ENCODE measurements around the gene TRPV3. TPM values are rescaled to one million over a fixed set of nuclear protein-coding genes. Genes with fewer than 3 reads are reported as not detected.

The TRPV3 gene
- total and polyA plus RNA-seq, 4 donors: 0.10 to 0.91 (median 0.33) TPM

GRCh38 chr17:3554440-3554839 is 3.2 kb downstream of the TRPV3 start:
- peaks cover 0 to 12% (median 0%) of the 10 kb centered on the region in 5 donors for H3K4me1 ChIP-seq (ENCODE audit: control insufficient read depth in 5 of 5, insufficient read depth in 5 of 5, low read length in 5 of 5)
- 88 to 93% methylated on average over 13 of the region's 13 CpGs for WGBS, 2 donors
- H3K9me3 ChIP-seq (ENCODE audit: control insufficient read depth in 4 of 4, insufficient read depth in 3 of 4, low read length in 3 of 4): no peaks in the 10 kb centered on the region
- DNase-seq (no peak), ATAC-seq (ENCODE audit: insufficient read depth, low FRiP score) (no peak)
- no peak overlapping the region for H3K9ac ChIP-seq (ENCODE audit: insufficient read depth in 1 of 2, low read length in 2 of 2)
- H3K36me3 ChIP-seq (ENCODE audit: control insufficient read depth in 4 of 4, insufficient read depth in 4 of 4, low read length in 4 of 4): no peaks in the 10 kb centered on the region
- no peak overlapping the region for H3K4me3 ChIP-seq
- H3K27me3 ChIP-seq (ENCODE audit: control insufficient read depth in 3 of 3, insufficient read depth in 3 of 3, low read length in 2 of 3): no peaks in the 10 kb centered on the region
- no peak overlapping the region for H3K27ac ChIP-seq (ENCODE audit: low read depth in 1 of 2, low read length in 1 of 2)
- TF ChIP-seq CTCF (IDR thresholded peaks at IDR 0.05; ENCODE audit: control extremely low read depth, extremely low read depth): no peak

GRCh38 chr17:3553419-3554401 is 3.9 kb downstream of the TRPV3 start:
- TF ChIP-seq CTCF (IDR thresholded peaks at IDR 0.05; ENCODE audit: control extremely low read depth, extremely low read depth): no peak
- H3K36me3 ChIP-seq (ENCODE audit: control insufficient read depth in 4 of 4, insufficient read depth in 4 of 4, low read length in 4 of 4): no peaks in the 10 kb centered on the region
- H3K27me3 ChIP-seq (ENCODE audit: control insufficient read depth in 3 of 3, insufficient read depth in 3 of 3, low read length in 2 of 3): no peaks in the 10 kb centered on the region
- no peak overlapping the region for H3K4me3 ChIP-seq
- H3K9me3 ChIP-seq (ENCODE audit: control insufficient read depth in 4 of 4, insufficient read depth in 3 of 4, low read length in 3 of 4): no peaks in the 10 kb centered on the region
- WGBS, 2 donors: 82 to 87% methylated on average over 21 of the region's 21 CpGs
- H3K9ac ChIP-seq (ENCODE audit: insufficient read depth in 1 of 2, low read length in 2 of 2): no peak overlapping the region
- H3K27ac ChIP-seq (ENCODE audit: low read depth in 1 of 2, low read length in 1 of 2): no peak overlapping the region
- peaks cover 0 to 12% (median 0%) of the 10 kb centered on the region in 5 donors for H3K4me1 ChIP-seq (ENCODE audit: control insufficient read depth in 5 of 5, insufficient read depth in 5 of 5, low read length in 5 of 5)
- no peak for DNase-seq
- no peak for ATAC-seq (ENCODE audit: insufficient read depth, low FRiP score)

- ATAC-seq (ENCODE audit: insufficient read depth, low FRiP score) (no peak), DNase-seq (no peak)
- Histone ChIP-seq H3K4me3 (no peak overlapping the region), H3K4me1 (ENCODE audit: control insufficient read depth in 5 of 5, insufficient read depth in 5 of 5, low read length in 5 of 5) (peaks cover 0 to 8% (median 0%) of the 10 kb centered on the region in 5 donors), H3K27me3 (ENCODE audit: control insufficient read depth in 3 of 3, insufficient read depth in 3 of 3, low read length in 2 of 3) (no peaks in the 10 kb centered on the region), H3K9ac (ENCODE audit: insufficient read depth in 1 of 2, low read length in 2 of 2) (no peak overlapping the region), H3K27ac (ENCODE audit: low read depth in 1 of 2, low read length in 1 of 2) (no peak overlapping the region), H3K9me3 (ENCODE audit: control insufficient read depth in 4 of 4, insufficient read depth in 3 of 4, low read length in 3 of 4) (no peaks in the 10 kb centered on the region), H3K36me3 (ENCODE audit: control insufficient read depth in 4 of 4, insufficient read depth in 4 of 4, low read length in 4 of 4) (no peaks in the 10 kb centered on the region)
- 80 to 91% methylated on average over 7 of the region's 7 CpGs for WGBS, 2 donors
- TF ChIP-seq CTCF (IDR thresholded peaks at IDR 0.05; ENCODE audit: control extremely low read depth, extremely low read depth): no peak
Measured at GRCh38 chr17:3552916-3553315, 4.7 kb downstream of the TRPV3 start.
